ENCODE measurements around the gene TMOD2. TPM values are rescaled to one million over a fixed set of nuclear protein-coding genes. Genes with fewer than 3 reads are reported as not detected.

TMOD2 gene
- total and polyA plus RNA-seq, 2 of the 8 experiments (the other 6 are each of a cell fraction or from before 2014, with no cell fraction given), result 0.80 to 6.5 TPM

GRCh38 chr15:51754267-51754666 is 2.9 kb downstream of the TMOD2 start:
- Histone ChIP-seq H4K8ac (ENCODE audit: extremely low read depth, insufficient read depth, low read length) (no peak overlapping the region), H3K14ac (ENCODE audit: insufficient read length) (no peak overlapping the region), H3K23ac (ENCODE audit: insufficient read length) (no peak overlapping the region), H3K9me3 (ENCODE audit: insufficient read depth in 2 of 2, low read depth in 1 of 2, low read length in 1 of 2) (no peaks in the 10 kb centered on the region), H3K18ac (ENCODE audit: extremely low read depth, low read length) (no peak overlapping the region), H3K23me2 (ENCODE audit: low read depth, low read length) (peaks cover 7% of the 10 kb centered on the region; the same call in 1 of the 2 replicates), H3K79me2 (ENCODE audit: control insufficient read depth in 1 of 2, insufficient read depth in 2 of 2, low read length in 2 of 2) (no peaks in the 10 kb centered on the region), H3K4me2 (ENCODE audit: insufficient read depth in 1 of 2, low read depth in 2 of 2, low read length in 2 of 2) (no peak overlapping the region), H3K9ac (replicated peaks in 1 of 4; ENCODE audit: extremely low read depth in 1 of 4, low read depth in 3 of 4, low read length in 3 of 4) (no peak overlapping the region), H4K91ac (replicated peaks; ENCODE audit: insufficient read length, low read length) (no peak overlapping the region), H3K79me1 (ENCODE audit: low read depth, low read length) (no peaks in the 10 kb centered on the region; the same call in 1 of the 2 replicates), H2BK120ac (replicated peaks; ENCODE audit: low read depth, low read length) (no peak overlapping the region), H4K5ac (ENCODE audit: insufficient read length, low read depth, low read length) (no peak overlapping the region), H2AFZ (ENCODE audit: low read length) (no peak overlapping the region), H2BK5ac (ENCODE audit: low read depth, low read length) (no peak overlapping the region), H2BK12ac (ENCODE audit: low read depth, low read length) (no peak overlapping the region), H3K4me1 (replicated peaks in 1 of 4; ENCODE audit: control insufficient read depth in 3 of 4, insufficient read depth in 4 of 4, low read length in 3 of 4) (peaks cover 0 to 3% (median 0%) of the 10 kb centered on the region in 4 experiments; a peak in 2 of 7 replicates), H2BK20ac (ENCODE audit: low read length) (no peak overlapping the region), H2AK5ac (ENCODE audit: low read depth, low read length) (no peak overlapping the region), H3K56ac (replicated peaks; ENCODE audit: insufficient read length, low read depth, low read length) (no peak overlapping the region), H3K36me3 (ENCODE audit: control insufficient read depth in 2 of 4, insufficient read depth in 4 of 4, low read length in 3 of 4) (no peaks in the 10 kb centered on the region), H3K4ac (replicated peaks; ENCODE audit: insufficient read length, low read depth, low read length) (no peak overlapping the region), H3K4me3 (ENCODE audit: extremely low read depth in 1 of 4, insufficient read depth in 2 of 4, low read depth in 3 of 4, low read length in 4 of 4) (no peak overlapping the region), H3K27ac (ENCODE audit: low read depth, low read length) (no peak overlapping the region), H4K20me1 (replicated peaks in 1 of 2; ENCODE audit: control insufficient read depth in 1 of 2, insufficient read depth in 2 of 2, low read length in 2 of 2) (peaks cover 2 to 4% of the 10 kb centered on the region in 2 experiments), H3K27me3 (replicated peaks in 1 of 4; ENCODE audit: control insufficient read depth in 3 of 4, extremely low read depth in 1 of 4, insufficient read depth in 3 of 4, low read length in 3 of 4) (peaks cover 13 to 34% (median 24%) of the 10 kb centered on the region in 4 experiments), H2BK15ac (ENCODE audit: low read length) (no peak overlapping the region)
- no peak for TF ChIP-seq YY1 (IDR thresholded peaks at IDR 0.05; ENCODE audit: low read depth, low read length)
- no peak for TF ChIP-seq KDM4A (IDR thresholded peaks at IDR 0.05; ENCODE audit: low read depth, low read length, severe bottlenecking)
- DNase-seq (ENCODE audit: low read depth in 1 of 2, low spot score in 2 of 2) (no peak), FAIRE-seq (no peak)
- CTCF ChIA-PET (ENCODE audit: partially characterized antibody), result interaction anchor here (0.8 to 1.2 kb wide), 3 partner anchors 23 to 163 kb away, joined by 3 to 4 read pairs (median 4); no protein-coding TSS in a partner anchor
- POLR2A ChIA-PET (ENCODE audit: partially characterized antibody), result no interaction called here
- 87% methylated on average over 2 of the region's 2 CpGs; no CpG with 5 or more reads in 1 of the 2 experiments for WGBS, 2 experiments (ENCODE audit: extremely low coverage in 1 of 2, insufficient coverage in 1 of 2, insufficient read length in 1 of 2, insufficient replicate concordance in 2 of 2, low coverage in 1 of 2, low lambda C conversion rate in 2 of 2, missing lambda C conversion rate in 1 of 2)

Data from H1 (cell line).